Fibroblast of villous mesenchyme (primary cell): ENCODE measurements around the gene CLCN5. TPM values are rescaled to one million over a fixed set of nuclear protein-coding genes. Genes with fewer than 3 reads are reported as not detected.

Experiments used
- DNase-seq: peaks from one replicate; pipeline ENCODE4 v3.0.0-alpha.2; 2010; ENCODE audit warnings: low read depth
- H3K4me3 ChIP-seq: 2 replicates; pipeline ENCODE4 v1.5.1; 2011; ENCODE audit warnings: low read depth, mild to moderate bottlenecking, low read length
- total RNA-seq: library from RNA; depleted of rRNA; stranded (reverse); fragments of >200 nt; gene quantifications from 2 replicates; pipeline ENCODE4 v1.2.3, GENCODE V29; 2012
- TF ChIP-seq, protein P1 (sequence below): IDR thresholded peaks from 2 replicates; pipeline ENCODE4 v1.5.1; 2012; ENCODE audit warnings: low read depth, mild to moderate bottlenecking, low read length; ENCODE audit not compliant: insufficient read depth

Gene CLCN5
- total RNA-seq, 1 donor: 12.5 TPM

DNA sequence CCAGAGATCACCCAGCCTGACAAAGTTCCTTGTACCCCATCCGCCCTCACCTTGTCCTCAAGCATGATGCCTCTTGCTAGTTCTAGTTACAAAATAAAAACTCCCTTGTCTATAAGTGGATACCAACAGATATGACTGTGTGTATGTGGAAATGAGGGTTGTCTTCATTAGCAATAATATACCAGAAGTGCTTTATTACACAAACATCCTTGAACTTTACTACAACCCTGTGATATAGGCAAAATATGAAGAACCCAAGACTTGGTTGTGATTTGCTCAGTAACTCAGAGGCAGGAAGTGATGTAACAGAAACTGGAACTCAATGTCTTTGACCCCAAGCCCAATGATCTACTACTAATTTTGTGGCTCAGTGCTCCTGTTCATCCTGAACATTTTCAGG, 180.8 kb downstream of the CLCN5 start:
- no peak for DNase-seq
- TF ChIP-seq, protein P1, sequence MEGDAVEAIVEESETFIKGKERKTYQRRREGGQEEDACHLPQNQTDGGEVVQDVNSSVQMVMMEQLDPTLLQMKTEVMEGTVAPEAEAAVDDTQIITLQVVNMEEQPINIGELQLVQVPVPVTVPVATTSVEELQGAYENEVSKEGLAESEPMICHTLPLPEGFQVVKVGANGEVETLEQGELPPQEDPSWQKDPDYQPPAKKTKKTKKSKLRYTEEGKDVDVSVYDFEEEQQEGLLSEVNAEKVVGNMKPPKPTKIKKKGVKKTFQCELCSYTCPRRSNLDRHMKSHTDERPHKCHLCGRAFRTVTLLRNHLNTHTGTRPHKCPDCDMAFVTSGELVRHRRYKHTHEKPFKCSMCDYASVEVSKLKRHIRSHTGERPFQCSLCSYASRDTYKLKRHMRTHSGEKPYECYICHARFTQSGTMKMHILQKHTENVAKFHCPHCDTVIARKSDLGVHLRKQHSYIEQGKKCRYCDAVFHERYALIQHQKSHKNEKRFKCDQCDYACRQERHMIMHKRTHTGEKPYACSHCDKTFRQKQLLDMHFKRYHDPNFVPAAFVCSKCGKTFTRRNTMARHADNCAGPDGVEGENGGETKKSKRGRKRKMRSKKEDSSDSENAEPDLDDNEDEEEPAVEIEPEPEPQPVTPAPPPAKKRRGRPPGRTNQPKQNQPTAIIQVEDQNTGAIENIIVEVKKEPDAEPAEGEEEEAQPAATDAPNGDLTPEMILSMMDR: no peak
- no peak overlapping the region for H3K4me3 ChIP-seq

DNA sequence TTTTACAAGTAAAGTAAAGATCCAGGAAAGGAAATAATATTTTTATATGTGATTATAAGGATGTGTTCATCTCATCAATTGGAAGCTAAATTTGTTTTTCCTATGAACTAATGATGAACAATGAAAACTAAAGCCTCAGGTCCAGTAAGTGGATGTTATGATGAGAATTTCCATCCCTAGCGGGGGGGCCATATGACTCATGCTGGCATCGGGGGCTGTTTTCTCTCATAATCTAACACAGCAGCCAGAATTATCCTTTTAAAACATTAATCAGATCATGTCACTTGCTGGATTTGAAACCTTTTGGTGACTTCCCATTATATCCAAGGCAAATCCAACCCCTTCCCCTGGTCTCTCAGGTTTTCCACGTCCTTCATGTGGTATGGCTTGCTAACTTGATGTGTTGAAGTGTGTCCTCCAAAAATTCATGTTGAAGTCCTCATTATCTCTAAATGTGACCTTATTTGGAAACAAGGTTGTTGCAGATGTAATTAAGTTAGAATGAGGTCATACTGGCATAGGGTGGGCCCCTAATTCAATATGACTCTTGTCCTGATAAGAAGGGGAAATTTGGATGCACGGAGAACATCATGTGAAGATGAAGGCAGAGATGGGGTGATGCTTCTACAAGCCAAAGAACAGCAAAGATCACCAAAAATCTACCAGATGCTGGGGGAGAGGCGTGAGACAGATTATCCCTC, 181.6 kb downstream of the CLCN5 start:
- no peak for DNase-seq
- TF ChIP-seq, protein P1: no peak
- H3K4me3 ChIP-seq: no peak overlapping the region

DNA sequence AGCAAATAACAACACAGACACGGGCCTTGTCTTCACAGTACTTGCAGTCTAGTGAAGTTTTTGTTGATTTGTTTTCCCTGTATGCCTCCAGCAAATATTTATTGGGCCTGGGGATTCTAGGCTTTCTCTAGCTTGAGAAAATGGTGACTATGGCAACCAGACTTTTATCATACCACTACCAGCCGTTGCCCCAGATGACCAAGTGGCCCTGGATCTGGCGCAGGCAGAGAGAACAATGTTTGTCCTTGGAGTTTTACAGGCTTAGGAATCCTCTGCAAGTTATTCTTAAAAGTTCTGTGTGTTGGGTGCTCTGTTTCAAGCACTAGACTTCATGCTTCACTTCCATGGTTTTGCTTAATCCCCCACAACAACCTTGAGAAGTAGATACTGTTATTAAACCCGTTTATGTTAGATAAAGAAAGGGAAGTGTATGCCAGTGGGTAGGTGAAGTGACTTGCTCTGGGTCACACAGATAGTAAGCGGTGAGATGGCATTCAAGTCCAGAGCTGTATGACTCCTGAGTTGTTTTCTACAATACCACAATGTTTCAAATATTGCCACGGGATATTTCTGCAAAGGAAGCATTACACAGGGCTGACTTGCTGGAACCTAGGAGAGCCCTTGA, 183.8 kb downstream of the CLCN5 start:
- no peak overlapping the region for H3K4me3 ChIP-seq
- DNase-seq: no peak
- TF ChIP-seq, protein P1: no peak

DNA sequence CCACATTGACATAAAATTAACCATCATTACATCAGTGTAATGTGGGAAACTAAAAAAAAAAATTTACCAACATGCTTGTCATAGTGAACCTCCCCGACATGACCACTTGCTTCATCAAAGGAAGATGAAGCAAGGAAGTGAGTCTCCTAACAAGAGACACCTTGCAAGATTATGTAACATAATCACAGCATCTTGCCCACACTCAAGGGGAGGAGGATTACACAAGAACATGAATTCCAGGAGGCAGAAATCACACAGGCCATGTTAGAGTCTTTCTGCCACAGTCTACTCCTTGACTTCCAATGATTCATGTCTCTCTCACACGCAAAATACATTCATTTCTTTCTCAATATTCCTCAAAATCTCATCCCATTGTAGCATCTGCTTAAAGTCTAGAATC, 185.1 kb downstream of the CLCN5 start:
- TF ChIP-seq, protein P1: no peak
- peak; percentile 1 for DNase-seq
- H3K4me3 ChIP-seq: no peak overlapping the region

DNA sequence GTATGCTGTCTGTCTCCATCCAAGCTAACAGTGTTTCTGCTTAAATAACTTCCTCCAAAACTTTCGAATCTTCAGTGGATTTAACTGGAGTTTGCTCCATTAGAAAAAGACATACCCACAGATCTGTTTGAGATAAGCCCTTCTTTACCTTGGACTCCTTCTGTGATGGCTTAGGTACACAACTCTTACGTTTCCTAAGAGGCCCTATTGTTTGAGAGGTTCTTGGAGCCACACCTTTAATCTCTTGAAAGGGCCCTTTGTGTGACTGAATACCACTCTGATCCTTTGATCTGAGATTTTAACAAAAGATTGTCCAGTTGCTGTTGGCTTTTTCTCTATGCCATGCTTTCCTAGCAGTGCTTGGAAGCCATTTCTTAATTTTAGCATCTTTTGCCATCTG, 185.9 kb downstream of the CLCN5 start:
- no peak for DNase-seq
- no peak overlapping the region for H3K4me3 ChIP-seq
- TF ChIP-seq, protein P1: no peak

DNA sequence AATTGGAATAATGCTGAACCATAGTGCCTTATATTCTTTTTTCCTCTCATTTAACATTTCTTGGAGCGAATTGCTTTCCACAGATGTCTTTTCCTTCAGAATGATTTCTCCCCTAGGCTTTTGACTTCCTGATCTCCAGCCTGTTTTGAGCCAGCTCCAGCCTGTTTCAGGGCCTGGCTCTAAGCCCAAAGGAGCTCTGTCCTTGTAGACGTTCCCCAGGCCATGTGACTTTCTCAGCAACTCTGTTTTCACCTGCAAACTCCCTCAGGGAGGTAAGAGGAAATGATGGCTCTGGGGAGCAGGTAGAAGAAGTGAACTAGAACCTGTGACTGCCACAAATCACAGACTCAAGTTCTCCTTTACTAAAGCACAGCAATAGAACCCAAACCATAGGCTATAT, 189.3 kb downstream of the CLCN5 start:
- TF ChIP-seq, protein P1: no peak
- H3K4me3 ChIP-seq: no peak overlapping the region
- DNase-seq: no peak
